Lower leg skin (tissue), 3 donors: Measurements from ENCODE around the gene XAGE5.

Experiments used
- CTCF ChIP-seq, 3 donors: fragments of 450-650 bp; IDR thresholded peaks; one replicate each; pipeline ENCODE4 v1.5.1; 2016; ENCODE audit warnings: antibody characterized with exemption in 3 of 3, mild to moderate bottlenecking in 3 of 3, moderate library complexity in 2 of 3
- POLR2A ChIP-seq, 2 donors: fragments of 450-650 bp; IDR thresholded peaks; one replicate each; pipeline ENCODE4 v1.6.1; 2016 to 2017; ENCODE audit warnings: antibody characterized with exemption in 2 of 2, mild to moderate bottlenecking in 1 of 2, moderate library complexity in 1 of 2

- TF ChIP-seq CTCF (IDR thresholded peaks at IDR 0.05) (no peak), POLR2A (IDR thresholded peaks at IDR 0.05) (no peak)
Observed at GRCh38 chrX:52821079-52821760, 10.1 kb downstream of the XAGE5 start.
